NT2/D1 (cell line): Measurements from ENCODE around the gene PLXNB2.

Experiments
- DNase-seq: peaks from one replicate; pipeline ENCODE4 v3.0.0-alpha.2; 2011; ENCODE audit warnings: low read depth, low spot score
- H3K27me3 ChIP-seq: 2 replicates; pipeline ENCODE4 v1.6.0; 2011; ENCODE audit warnings: mild to moderate bottlenecking; ENCODE audit not compliant: insufficient read length, insufficient read depth
- H3K36me3 ChIP-seq: 2 replicates; pipeline ENCODE4 v1.6.1; 2011; ENCODE audit warnings: mild to moderate bottlenecking, low read length, mixed read lengths; ENCODE audit not compliant: insufficient read depth, insufficient read length
- H3K4me1 ChIP-seq: 2 replicates; pipeline ENCODE4 v1.5.1; 2011; ENCODE audit not compliant: insufficient read depth, insufficient read length
- H3K4me3 ChIP-seq: 2 replicates; pipeline ENCODE4 v1.5.1; 2011; ENCODE audit warnings: low read depth; ENCODE audit not compliant: insufficient read length
- H3K9ac ChIP-seq: 2 replicates; pipeline ENCODE4 v1.6.0; 2011; ENCODE audit warnings: low read depth; ENCODE audit not compliant: insufficient read length
- H3K9me3 ChIP-seq: 2 replicates; pipeline ENCODE4 v1.5.1; 2011; ENCODE audit warnings: mild to moderate bottlenecking, low read length; ENCODE audit not compliant: insufficient read depth
- SUZ12 ChIP-seq: IDR thresholded peaks from 2 replicates; pipeline ENCODE4 v1.6.1; 2011; ENCODE audit not compliant: insufficient read length, insufficient read depth; ENCODE audit errors: extremely low read depth
- YY1 ChIP-seq: IDR thresholded peaks from 2 replicates; pipeline ENCODE4 v1.6.1; 2011; ENCODE audit not compliant: insufficient read length, insufficient read depth
- ZNF274 ChIP-seq: IDR thresholded peaks from 2 replicates; pipeline ENCODE4 v1.6.1; 2011; ENCODE audit warnings: mild to moderate bottlenecking, low read depth, low read length

PLXNB2 gene

GRCh38 chr22:50312371-50312770, 4.9 kb upstream of the PLXNB2 start:
- no peak overlapping the region for H3K9ac ChIP-seq
- H3K4me1 ChIP-seq, result peaks cover 27% of the 10 kb centered on the region
- peaks cover 14% of the 10 kb centered on the region for H3K27me3 ChIP-seq
- no peak overlapping the region for H3K4me3 ChIP-seq
- H3K36me3 ChIP-seq, result no peaks in the 10 kb centered on the region
- DNase-seq, result no peak
- no peak for TF ChIP-seq YY1
- no peak for TF ChIP-seq SUZ12
- no peak for TF ChIP-seq ZNF274
- H3K9me3 ChIP-seq, result no peaks in the 10 kb centered on the region

- Histone ChIP-seq H3K36me3 (no peaks in the 10 kb centered on the region), H3K4me1 (peaks cover 27% of the 10 kb centered on the region), H3K9me3 (no peaks in the 10 kb centered on the region), H3K4me3 (no peak overlapping the region), H3K9ac (no peak overlapping the region), H3K27me3 (peaks cover 14% of the 10 kb centered on the region)
- TF ChIP-seq YY1 (no peak), ZNF274 (no peak), SUZ12 (no peak)
- no peak for DNase-seq
These were observed 4.3 kb upstream of the PLXNB2 start for GRCh38 chr22:50311606-50312351.

- Histone ChIP-seq H3K27me3 (peaks cover 10% of the 10 kb centered on the region), H3K4me3 (no peak overlapping the region), H3K4me1 (peaks cover 27% of the 10 kb centered on the region), H3K36me3 (no peaks in the 10 kb centered on the region), H3K9ac (no peak overlapping the region), H3K9me3 (no peaks in the 10 kb centered on the region)
- DNase-seq, result no peak
- TF ChIP-seq ZNF274 (no peak), SUZ12 (no peak)
These were observed 3.6 kb upstream of the PLXNB2 start for GRCh38 chr22:50310949-50311444.

- Histone ChIP-seq H3K27me3 (peaks cover 5% of the 10 kb centered on the region), H3K9me3 (no peaks in the 10 kb centered on the region), H3K9ac (no peak overlapping the region), H3K4me3 (no peak overlapping the region), H3K36me3 (peaks cover 3% of the 10 kb centered on the region), H3K4me1 (peaks cover 34% of the 10 kb centered on the region)
- DNase-seq, result no peak
- TF ChIP-seq YY1, result no peak
- no peak for TF ChIP-seq SUZ12
- no peak for TF ChIP-seq ZNF274
These were observed 2.7 kb upstream of the PLXNB2 start for GRCh38 chr22:50310031-50310722.

GRCh38 chr22:50309601-50309991, 2.1 kb upstream of the PLXNB2 start:
- Histone ChIP-seq H3K4me1 (peaks cover 37% of the 10 kb centered on the region), H3K9ac (no peak overlapping the region), H3K36me3 (peaks cover 7% of the 10 kb centered on the region), H3K4me3 (no peak overlapping the region), H3K27me3 (no peaks in the 10 kb centered on the region), H3K9me3 (no peaks in the 10 kb centered on the region)
- no peak for DNase-seq
- TF ChIP-seq YY1, result no peak
- TF ChIP-seq ZNF274, result no peak
- TF ChIP-seq SUZ12, result no peak

- no peaks in the 10 kb centered on the region for H3K9me3 ChIP-seq
- peaks cover 7% of the 10 kb centered on the region for H3K36me3 ChIP-seq
- H3K4me1 ChIP-seq, result peaks cover 35% of the 10 kb centered on the region
- H3K4me3 ChIP-seq, result no peak overlapping the region
- no peaks in the 10 kb centered on the region for H3K27me3 ChIP-seq
- peak overlapping the region; percentile 32 for H3K9ac ChIP-seq
- TF ChIP-seq ZNF274 (no peak), YY1 (no peak), SUZ12 (no peak)
- DNase-seq, result no peak
These were observed 1.6 kb upstream of the PLXNB2 start for GRCh38 chr22:50308986-50309600.

- H3K4me1 ChIP-seq, result peaks cover 37% of the 10 kb centered on the region
- no peak overlapping the region for H3K4me3 ChIP-seq
- no peaks in the 10 kb centered on the region for H3K27me3 ChIP-seq
- no peaks in the 10 kb centered on the region for H3K9me3 ChIP-seq
- TF ChIP-seq SUZ12 (no peak), YY1 (no peak), ZNF274 (no peak)
- H3K9ac ChIP-seq, result peak overlapping the region; percentile 32
- peaks cover 7% of the 10 kb centered on the region for H3K36me3 ChIP-seq
- DNase-seq, result no peak
These were observed 1.1 kb upstream of the PLXNB2 start for GRCh38 chr22:50308597-50308935.
